Stimulated activated CD4-positive, alpha-beta T cell treated with anti-CD3 and anti-CD28 coated beads, Interleukin-1b, Interleukin-23, amount 100 ng/mL, for 4 hours (primary cell): Measurements from ENCODE around the gene PRKCA.
"Not testable (repeated sequence)": the region's sequence is repeated elsewhere in the genome, so short reads cannot be mapped to it uniquely, and the experiment has no call there.

Experiments used
- DNase-seq, 2 donors: peaks; one replicate each; pipeline ENCODE4 v3.0.0-alpha.2; 2020; ENCODE audit warnings: low read depth in 2 of 2

Gene PRKCA

DNA sequence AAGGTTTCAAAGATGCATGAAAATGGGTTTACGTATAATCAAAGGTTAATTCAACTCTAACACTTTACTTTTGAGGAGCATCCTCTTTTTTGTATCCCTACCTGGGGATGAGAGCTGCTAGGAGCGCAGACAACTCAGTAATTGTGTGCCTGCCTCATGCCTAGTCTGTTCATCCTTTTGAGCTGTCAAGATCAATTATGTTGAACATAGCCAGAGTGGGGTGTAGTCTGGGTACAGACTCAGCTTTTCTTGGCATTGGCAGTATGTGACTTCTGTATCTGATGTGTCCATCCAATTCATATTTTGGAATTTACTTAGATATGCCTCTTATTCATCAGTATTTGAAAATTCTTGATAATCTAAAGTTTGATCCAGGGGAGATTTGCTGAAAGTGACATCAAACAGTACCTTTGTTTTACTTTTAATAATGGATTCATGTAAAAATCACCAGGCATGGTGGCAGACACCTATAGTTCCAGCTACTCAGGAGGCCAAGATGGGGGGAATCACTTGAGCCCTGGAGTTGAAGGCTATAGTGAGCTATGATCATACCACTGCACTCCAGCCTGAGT lies 24.1 kb downstream of the PRKCA start:
- no peak for DNase-seq

DNA sequence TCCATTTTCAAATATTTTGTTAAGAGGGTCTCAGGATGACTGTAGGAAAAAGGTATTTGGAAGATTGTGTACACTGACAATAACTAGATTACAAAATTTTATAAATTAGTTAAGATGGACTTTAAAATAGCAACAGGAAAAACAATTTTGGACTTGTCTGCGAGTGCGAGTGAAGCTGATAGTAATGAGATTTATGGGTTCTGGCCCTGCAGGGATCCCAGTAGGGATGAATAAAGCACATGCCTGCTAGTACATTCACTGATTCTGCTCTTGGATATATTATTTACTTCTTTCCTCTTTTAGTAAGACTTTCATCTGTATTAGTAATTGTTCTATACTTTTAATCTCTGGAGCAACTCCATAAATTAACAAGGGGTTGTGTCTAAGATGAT lies 28.2 kb downstream of the PRKCA start:
- no peak for DNase-seq

DNA sequence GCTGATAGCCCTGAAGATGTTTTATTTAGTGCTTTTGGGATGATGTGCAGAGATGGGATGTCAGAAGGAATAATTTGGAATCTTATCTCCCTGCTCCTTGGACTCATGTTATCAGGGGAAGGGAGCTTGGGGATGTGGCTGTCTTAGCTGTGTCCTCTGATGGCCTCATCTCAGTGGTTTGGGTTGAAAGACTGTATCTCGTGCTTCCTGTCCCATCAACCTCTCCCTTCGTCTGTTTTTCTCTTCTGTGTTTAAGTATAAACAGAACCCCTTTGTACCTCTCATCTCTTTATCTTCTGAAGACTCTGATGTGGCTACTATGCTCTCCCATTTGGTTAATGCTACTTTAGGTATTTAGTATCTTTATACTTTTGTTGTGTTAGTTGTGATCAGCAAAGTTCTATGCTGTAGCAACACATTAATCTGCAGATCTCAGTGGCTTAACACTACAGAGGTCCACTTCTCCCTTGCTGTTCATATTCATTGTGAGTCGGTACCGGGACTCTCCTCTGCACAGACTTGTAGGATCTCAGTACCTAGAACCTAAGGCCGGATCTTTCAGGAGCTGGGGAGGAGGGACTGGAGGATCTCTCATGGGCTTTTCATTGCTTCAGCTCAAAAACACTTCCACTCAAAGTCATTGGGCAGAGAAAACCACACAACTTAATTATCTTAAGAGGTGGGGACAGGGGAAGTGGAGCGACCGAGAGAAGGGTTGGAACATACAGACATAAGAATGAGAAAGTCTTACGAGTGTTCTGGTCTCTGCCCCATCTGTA lies 28.8 kb downstream of the PRKCA start:
- no peak for DNase-seq

DNA sequence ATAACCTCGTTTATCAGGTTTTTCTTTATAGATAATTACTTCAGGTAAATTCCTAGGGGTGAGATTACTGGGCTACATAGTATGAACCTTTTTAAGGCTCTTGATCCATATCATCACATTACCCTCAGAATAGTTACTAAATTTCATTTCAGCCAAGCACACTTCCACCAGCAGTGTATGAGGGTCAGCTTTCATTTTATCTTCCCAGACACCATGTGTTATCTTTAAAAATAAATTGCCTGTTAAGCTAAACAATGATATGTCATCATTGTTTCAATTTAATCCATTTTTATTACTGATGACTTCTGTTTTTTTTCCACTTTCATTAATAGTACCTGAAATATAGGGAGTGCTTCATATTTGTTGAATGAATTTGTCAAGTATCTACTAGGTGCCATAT lies 33.4 kb downstream of the PRKCA start:
- no peak for DNase-seq

DNA sequence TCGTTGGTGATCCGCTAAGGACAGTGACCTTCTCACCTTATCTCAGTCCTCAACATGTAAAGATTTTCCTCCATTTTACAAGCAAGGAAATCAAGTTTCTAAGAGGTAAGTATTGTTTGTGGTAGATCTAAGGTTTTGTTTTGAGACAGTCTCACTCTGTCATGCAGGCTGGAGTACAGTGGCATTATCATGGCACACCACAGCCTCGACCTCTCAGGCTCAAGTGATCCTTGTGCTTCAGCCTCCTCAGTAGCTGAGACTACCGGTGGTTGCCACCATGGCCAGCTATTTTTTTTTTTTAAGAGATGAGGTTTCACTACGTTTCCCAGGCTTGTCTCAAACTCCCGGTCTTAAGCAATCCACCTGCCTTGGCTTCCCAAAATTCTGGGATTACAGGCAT lies 34.9 kb downstream of the PRKCA start:
- DNase-seq: no peak

DNA sequence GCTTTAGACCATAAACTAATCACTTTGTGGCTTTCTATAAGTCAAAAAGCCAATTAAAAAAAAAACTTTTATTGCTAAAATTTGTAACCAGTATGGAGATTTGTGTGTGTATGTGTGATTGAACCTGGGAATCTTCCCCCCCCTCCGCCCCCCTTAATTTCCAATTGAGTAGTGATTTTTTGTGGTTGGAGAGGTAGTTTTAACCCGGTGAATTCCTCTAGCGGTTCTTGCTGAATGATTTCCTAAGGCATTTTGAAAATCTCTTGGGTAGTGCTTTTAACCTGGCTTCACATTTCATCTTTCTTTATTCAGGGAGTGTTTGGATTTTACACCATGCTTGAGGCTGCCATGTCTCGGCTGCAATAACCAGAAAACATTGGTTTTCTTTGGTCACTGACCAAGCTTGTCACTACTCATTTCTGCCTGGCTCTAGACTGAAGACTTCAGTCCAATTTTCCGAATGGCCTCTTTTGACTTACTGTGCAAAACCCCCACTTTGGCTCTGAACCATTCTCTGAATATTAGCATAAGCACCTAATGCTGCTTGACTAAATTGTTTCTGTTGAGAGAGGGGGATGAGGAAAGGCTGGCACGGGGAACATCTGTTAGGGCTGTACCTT lies 35.6 kb downstream of the PRKCA start:
- no peak for DNase-seq

DNA sequence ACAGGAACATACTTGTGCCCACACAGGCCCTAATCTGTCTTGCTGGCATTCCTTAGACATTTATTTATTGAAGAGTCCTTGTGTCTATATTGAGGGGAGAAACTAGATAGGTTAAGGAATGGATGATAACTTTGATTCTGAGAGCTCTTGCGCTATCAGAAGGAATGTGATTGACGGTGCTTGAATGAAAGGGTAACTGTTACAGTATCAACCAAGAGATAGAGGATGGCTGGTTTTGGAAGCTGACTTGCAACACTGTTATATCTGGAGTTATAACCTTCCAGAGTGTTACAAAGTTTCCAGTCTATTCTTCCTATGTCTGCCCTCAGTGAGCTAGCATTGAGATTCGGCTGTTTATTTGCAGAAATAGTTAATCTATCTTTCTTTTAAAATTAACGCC lies 36.5 kb downstream of the PRKCA start:
- DNase-seq: no peak

DNA sequence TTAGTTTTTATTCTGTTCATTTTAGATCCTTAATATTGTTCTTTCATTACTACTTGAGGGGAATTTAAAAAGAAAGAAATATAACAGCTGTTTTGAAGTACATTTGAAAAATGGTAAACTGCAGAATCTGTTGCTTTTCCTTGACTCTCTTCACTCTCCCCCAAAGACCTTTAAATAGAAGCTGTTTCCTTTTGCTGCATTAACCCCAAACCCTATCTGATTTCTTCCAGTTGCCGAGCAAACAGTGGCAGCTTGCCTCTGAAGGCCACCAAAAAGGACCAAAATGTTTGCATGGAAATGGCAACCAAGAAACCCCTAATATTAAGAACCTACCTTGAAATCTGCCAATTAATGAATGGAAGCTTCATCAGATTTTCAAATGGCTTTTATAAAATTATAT lies 37.1 kb downstream of the PRKCA start:
- no peak for DNase-seq

DNA sequence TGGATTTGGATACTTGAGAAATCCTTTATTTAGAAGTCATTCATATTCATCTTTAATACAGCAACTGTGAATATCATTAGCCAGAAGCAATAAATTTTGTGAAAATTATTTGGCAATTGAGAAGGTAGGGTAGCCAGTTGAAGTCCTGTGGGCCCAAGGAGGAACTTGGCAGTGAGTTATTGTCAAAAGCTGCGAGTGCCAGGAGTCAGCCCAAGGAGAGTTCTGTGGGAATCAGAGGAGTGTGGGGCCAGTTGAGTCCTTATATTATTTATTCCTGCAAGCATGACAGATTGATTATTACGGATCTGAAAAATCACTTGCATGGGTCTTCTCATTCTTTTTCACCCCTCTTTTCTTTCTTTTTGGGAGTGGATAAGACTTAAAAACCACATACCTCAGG lies 38.3 kb downstream of the PRKCA start:
- no peak for DNase-seq

DNA sequence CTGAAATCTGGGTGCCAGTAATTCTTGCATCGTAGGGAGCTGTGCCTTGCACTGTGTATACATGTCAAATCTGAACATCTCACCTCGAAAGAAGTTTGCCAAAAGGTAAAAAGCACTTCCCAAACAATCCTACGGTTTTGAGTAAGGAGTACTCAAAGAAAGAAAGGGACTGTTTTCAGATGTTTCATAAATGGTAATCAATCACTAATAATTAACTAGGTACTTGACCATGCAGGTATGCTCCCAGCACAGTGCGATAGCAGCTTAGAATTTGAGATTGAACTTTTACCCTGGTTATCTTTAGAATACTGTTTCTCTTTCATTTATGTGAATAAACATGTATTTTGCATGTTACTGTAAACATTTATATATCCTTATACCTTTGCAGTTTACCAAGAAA lies 39.0 kb downstream of the PRKCA start:
- no peak for DNase-seq

DNA sequence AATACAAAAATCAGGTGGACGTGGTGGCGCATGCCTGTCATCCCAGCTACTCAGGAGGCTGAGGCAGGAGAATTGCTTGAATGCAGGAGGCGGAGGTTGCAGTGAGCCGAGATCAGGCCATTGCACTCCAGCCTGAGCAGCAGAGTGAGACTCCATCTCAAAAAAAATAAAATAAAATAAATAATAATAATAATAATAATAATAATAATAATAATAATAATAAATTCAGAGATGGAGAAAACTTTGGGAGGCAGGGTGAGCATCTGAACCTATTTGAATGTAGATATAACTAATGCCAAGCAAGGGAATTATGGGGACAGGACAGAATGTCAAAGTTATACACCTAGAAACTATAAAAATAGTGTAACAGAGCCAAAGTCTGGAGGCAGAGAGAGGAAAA lies 39.9 kb downstream of the PRKCA start:
- not testable (repeated sequence) for DNase-seq

DNA sequence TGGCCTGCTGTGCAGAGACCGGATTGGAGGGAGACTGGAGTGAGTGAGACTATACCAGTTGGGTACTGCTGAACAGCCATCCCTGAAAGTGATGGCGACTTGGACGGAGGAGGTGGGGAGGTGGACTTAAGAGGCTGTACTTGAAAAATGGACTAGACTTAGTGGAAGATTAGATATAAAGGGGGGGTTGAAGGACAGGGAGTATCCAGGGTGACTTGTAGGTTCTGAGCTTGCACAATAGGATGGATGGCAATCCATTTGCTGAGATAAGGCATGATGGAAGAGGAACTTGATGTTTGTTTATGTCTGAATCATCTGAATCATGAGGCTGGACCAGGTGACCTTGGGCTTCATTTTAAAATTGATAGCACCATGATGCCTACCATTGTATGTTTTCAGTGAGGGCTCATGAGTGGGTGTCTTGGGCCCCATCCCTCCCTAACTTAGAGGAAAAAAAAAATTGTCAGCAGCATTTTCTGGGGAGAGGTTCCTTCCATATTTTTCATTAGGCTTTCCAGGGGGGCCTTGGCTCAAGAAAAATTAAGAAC lies 41.2 kb downstream of the PRKCA start:
- DNase-seq: no peak

DNA sequence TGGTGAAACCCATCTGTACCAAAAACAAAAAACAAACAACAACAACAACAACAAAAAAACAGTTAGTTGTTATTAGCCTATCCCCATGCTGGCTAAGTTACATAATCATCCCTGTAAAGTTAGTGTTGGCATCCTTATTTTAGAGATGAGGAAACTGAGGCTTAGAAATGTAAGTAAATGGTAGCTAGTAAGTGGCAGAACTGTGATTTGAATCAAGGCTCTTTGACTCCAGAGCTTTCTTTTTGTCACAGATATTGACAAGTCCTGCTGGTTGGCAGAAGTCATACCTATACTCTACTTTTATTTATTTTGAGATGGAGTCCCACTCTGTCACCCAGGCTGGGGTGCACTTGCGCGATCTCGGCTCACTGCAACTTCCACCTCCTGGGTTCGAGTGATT lies 42.1 kb downstream of the PRKCA start:
- no peak for DNase-seq

DNA sequence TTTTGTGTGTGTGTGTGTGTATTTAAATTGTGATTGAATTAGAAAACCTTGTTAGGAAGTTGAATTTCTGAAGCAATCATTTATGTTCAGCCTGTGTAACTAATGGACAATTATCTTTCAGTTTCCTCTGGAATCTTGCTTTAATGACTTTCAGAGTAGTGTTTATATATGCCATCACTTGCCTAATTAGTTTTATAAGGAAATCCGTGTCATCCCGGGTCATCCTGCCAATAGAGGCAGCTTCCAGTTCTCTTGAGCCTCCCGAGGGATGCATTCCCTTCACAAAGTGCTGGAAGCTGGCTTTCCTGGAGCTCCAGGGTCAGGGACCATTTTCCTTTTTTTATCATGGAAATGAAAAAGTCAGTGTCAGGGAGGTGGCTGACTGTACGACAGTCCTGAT lies 42.9 kb downstream of the PRKCA start:
- DNase-seq: no peak

DNA sequence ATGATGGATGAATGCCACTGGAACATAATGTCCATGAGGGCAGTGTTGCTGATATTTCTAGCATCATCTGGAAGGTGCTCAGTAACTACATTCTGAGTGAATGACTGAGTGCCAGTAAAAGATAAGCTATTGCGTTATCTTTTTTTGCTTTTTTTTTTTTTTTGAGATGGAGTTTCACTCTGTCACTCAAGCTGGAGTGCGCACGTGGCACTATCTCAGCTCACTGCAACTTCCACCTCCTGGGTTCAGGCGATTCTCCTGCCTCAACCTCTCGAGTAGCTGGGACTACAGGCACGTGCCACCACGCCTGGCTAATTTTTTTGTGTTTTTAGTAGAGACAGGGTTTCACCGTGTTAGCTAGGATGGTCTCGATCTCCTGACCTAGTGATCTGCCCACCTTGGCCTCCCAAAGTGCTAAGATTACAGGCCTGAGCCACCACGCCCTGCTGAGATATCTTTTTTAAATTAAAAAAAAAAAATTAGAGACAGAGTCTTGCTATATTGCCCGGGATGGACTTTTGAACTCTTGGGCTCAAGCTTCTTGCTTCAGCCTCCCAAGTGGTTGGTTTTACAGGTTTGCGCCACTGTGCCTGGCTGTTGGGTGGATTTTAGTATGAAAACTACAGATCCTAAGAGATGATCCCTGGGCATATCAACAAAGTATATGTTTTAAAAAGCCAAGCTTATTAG lies 43.7 kb downstream of the PRKCA start:
- DNase-seq: not testable (repeated sequence)

DNA sequence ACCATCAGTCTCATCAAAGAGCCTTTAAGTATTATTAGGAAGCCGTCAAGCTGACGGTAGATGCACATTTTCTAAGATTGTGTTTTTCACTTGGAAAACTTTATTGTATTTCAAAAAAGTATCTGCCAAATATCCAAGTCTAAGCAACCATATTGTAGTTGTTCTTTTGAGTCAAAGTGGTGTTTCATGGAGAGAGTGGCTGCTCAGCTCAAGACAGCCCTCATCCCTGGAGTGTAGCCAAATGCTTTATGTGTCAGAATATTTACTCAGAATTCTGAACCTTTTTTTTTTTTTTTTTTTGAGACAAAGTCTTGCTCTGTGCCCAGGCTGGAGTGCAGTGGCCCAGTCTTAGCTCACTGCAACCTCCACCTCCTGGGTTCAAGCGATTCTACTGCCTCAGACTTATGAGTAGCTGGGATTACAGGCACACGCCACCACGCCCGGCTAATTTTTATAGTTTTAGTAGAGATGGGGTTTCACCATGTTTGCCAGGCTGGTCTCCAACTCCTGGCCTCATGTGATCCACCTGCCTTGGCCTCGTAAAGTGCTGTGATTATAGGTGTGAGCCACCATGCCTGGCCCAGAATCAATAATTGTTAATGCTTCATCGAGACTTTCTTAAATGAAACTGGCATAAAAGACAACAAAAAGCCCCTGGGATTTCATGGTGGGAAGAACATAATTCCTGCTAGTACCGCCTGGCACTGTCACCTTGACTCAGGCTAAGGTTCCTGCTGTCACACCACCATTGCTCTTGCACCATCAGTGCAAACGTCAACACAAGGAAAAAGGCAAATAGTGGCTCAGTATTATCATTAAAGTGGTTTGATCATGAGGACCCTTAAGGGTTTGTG lies 45.5 kb downstream of the PRKCA start:
- no peak for DNase-seq

DNA sequence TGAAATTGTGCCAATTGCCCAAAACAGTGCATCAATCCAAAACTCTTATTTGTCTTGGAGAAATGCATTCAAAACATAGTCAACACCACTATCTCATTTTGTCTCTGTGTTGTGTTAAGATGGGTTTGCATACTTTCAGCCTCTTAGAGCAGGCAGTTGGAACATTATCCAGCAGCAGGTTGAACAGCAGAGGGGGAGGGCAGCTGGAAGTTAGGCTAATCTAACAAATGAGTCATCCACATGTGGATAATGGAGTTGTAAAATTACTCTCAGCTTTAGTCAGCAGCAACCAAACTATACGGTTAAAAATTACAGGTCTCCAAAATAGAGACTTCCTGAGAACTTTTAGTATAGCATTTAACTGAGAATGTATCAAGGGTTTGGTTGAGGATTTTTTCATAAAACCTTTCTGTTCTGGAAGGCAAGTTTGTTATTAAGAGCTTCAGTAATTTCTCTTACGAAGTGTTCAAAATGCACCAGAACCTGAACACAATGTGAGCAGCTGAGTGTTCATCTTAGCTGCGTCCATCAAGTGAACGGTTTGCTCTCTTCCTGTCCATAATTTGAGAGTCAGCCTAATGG lies 46.3 kb downstream of the PRKCA start:
- no peak for DNase-seq

DNA sequence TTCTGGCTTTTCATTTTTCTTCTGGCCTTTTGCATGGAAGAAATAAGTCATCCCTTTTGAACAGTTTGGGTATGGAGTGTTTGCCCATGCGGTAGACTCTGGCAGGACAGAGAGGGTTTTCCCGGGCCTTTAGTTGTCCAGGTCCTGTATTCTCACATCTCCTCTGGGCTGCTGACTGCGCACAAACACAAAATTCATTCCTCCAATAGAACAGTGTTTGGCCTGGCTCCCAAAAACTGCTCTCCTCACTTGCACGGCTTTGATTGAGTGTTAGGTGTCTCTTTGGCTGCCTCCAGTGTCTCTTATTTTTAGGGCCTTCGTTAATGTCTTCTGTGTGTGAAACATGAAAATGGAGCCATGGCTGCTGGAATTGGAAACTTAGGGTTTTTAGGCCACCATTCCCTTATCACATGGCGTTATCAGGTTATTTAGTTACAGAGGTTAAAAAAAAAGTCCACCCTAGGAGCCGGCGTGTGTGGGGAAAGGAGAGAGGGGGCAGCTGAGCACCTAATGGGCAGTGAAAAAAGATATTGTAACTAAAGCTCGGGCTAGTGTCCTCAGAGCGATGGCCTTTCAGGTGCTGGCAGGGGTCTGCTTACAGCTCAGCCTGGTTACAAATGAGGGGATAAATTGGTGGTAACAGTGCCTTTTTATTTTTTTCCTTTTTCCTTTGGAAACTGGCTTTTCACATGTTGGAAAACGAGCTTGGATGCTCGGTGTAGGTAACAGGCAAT lies 47.3 kb downstream of the PRKCA start:
- DNase-seq: no peak

DNA sequence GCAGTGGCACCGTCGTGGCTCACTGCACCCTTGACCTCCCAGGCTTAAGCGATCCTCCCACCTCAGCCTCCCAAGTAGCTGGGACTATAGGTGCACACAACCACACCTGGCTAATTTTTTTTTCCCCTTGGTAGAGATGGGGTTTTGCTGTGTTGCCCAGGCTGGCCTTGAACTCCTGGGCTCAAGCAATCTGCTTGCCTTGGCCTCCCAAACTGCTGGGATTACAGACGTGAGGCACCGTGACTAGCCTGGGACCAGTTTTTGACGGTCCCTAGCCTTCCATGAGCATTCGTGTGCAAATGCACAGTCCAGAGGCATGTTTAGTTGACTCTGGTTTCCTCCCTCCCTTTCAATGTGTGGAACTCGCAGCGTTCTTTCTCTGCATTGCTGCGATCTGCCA lies 48.2 kb downstream of the PRKCA start:
- not testable (repeated sequence) for DNase-seq

DNA sequence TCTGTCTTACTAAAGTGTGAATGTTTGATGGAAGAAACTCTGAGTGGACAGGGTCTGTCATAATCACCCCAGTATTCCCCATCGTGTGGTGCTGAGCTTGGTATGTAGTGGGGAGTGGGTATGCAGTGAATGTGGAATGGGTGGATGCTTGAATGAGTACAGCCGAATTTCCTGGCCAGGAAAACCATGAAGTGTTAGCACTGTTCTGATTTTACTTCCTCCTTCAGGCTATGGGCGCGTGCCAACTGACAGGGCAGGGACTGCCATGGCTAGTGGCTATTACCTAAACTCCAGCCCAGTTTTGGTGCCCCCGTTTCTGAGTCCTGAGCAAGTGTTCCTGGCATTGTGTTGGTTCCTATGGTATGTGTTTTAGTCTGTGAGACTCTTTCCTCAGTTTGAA lies 48.6 kb downstream of the PRKCA start:
- no peak for DNase-seq

DNA sequence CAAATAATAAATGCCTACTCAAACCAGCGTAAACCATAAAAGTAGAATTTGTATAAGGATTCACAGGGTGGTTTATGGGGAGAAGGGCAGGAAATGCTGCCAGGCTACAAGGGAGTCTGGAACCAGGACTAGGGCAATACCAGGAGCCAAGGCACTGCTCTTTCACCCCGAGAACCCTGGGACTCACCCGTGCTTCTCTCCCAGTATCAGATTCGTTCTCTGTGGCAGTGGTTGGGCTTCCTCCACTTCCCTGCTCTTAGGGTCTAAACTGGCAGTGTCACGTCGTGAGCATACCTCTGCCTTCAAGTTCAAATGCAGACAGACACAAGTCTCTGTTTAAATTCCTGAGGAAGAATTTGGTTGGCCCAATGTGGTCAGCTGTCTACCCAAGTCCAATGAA lies 49.3 kb downstream of the PRKCA start:
- no peak for DNase-seq
